GM12865 (cell line): ENCODE measurements around the gene SMARCAL1.

Experiments
- DNase-seq: peaks from one replicate; pipeline ENCODE4 v3.0.0; 2010; ENCODE audit warnings: low read depth
- H3K4me3 ChIP-seq: 2 replicates; pipeline ENCODE4 v1.5.1; 2011; ENCODE audit warnings: mild to moderate bottlenecking, low read depth, low read length, control low read depth
- TF ChIP-seq, protein P1 (sequence below): IDR thresholded peaks from 2 replicates; pipeline ENCODE4 v1.5.1; 2011; ENCODE audit warnings: low read length, control low read depth, low read depth, inconsistent platforms; ENCODE audit not compliant: insufficient read depth; ENCODE audit errors: missing control alignments

The SMARCAL1 gene

DNA sequence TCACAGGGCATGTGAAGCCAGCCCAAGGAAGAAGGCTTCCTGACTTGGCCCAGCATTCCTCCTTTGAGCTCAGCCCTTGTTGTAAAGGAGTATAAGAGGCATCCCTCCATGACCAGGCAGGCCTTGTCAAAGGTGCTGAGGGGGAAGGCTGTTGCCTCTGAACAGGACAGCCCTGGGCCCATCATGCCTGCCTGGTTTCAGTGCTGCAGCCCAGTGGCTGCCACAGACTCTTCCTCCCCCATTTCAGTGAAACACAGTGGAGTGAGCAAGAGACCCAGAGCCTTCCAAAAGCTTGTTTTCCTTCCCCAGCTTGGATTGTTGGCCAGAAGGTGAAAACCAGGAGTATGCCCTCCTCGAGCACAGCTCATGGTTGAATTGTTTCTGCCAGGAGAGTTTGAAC lies 66.5 kb downstream of the SMARCAL1 start:
- DNase-seq: no peak
- no peak overlapping the region for H3K4me3 ChIP-seq
- TF ChIP-seq, protein P1, sequence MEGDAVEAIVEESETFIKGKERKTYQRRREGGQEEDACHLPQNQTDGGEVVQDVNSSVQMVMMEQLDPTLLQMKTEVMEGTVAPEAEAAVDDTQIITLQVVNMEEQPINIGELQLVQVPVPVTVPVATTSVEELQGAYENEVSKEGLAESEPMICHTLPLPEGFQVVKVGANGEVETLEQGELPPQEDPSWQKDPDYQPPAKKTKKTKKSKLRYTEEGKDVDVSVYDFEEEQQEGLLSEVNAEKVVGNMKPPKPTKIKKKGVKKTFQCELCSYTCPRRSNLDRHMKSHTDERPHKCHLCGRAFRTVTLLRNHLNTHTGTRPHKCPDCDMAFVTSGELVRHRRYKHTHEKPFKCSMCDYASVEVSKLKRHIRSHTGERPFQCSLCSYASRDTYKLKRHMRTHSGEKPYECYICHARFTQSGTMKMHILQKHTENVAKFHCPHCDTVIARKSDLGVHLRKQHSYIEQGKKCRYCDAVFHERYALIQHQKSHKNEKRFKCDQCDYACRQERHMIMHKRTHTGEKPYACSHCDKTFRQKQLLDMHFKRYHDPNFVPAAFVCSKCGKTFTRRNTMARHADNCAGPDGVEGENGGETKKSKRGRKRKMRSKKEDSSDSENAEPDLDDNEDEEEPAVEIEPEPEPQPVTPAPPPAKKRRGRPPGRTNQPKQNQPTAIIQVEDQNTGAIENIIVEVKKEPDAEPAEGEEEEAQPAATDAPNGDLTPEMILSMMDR: no peak

DNA sequence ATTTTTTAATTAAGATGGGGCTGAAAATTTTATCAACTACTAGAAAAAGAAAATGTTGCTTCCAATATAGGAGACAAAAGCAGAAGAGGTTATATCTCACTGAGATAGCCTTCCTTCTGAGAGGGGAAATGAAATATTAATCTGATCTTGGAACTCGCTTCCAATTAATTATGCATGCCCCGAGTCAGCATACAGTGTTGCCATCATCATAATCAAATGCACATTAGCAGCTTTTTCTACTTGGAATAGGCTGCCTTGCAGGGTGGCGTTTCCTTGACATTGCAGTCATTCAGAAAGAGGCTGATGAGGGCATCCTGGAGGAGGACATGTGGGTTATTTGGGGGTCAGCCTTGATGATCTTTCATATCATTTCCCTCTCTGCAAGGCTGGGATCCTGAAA lies 67.9 kb downstream of the SMARCAL1 start:
- DNase-seq: no peak
- TF ChIP-seq, protein P1: no peak

DNA sequence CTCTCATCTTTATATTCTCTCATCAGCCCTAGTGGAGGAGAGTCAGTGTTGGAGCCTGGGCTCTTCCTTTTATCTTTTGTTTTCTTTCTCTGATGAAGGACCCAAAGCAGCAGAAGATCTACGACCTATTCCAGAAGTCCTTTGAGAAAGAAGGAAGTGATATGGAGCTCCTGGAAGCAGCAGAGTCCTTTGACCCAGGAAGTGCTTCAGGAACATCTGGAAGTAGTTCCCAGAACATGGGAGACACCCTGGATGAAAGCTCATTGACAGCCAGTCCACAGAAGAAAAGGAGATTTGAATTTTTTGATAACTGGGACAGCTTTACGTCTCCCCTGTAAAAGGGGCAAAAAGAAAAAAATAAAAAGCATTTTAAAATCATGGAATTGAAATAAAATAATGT lies 70.4 kb downstream of the SMARCAL1 start:
- no peak for DNase-seq
- no peak overlapping the region for H3K4me3 ChIP-seq
- TF ChIP-seq, protein P1: no peak

More for the DNA sequence above, 67.9 kb downstream of the SMARCAL1 start:
- no peak overlapping the region for H3K4me3 ChIP-seq

DNA sequence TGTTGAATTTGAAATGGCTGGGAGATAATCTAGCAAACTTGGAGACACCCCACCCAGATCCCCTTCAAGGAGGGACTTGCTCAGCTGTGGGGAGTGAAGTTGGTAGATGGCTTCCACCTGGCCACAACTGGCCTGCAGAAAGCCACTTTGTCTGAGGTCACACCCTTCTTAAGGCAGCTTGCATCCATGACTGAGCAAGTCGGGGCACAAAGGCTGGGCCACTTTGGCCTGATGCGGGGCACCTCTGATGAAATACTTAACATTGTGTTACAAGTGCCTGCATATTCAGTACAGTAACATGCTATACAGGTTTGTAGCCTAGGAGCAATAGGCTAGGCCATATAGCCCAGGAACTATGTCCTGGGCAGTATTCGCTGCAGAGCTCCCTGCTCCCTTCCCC lies 73.0 kb downstream of the SMARCAL1 start:
- H3K4me3 ChIP-seq: no peak overlapping the region
- no peak for DNase-seq
- TF ChIP-seq, protein P1: no peak

DNA sequence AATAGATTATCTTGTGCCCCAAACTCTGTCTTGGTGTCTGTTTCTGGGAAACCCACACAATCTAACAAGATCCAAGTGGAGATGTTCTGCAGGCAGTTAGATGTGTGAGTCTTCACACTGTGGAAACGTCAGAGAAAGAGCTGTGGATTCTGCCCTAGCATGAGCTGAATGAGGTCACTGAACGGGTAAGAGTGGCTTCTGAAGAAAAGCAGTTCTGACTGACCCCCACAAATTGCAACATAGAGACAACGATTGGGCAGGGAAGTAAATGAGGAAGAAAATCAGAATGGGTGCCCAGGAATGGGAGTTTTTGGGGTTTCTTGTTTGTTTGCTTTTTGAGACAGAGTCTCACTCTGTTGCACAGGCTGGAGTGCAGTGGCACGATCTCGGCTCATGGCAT lies 73.5 kb downstream of the SMARCAL1 start:
- no peak overlapping the region for H3K4me3 ChIP-seq
- TF ChIP-seq, protein P1: no peak
- no peak for DNase-seq

DNA sequence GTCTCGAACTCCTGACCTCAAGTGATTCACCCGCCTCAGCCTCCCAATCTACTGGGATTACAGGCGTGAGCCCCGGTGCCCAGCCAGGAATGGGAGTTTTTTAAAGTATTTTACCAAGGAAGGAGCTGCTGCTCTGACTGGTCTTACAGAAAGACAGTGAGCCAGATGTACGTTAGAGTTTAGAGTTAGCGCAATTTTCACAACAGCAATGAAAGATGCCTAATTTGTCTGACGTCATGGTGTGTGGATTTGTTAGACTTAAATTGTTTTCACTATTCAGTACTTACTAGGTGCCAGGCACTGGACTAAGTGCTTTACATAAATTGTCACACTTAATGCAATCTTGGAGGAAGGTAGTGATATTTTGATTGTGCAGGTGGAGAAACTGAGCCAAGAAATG lies 74.0 kb downstream of the SMARCAL1 start:
- no peak overlapping the region for H3K4me3 ChIP-seq
- DNase-seq: no peak
- TF ChIP-seq, protein P1: no peak

DNA sequence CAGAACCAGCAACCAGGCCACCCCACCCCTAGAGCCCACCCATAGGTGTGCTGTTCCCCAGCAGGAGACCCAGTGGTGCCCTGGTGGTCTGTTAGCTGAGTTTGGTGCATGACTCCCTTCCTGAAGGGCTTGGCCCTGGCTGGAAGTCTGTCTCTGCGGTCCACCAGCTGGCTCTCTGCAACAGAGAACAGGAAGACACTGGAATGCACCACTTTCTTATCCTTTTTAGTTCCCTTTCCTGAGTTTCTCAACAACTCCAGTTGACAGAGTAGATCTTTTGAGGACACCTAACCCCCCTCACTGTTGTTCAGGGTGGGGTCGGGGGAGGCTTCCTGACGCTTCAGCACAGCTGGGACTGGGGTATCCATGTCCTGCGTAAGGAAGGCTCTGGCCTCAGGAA lies 74.4 kb downstream of the SMARCAL1 start:
- DNase-seq: no peak
- TF ChIP-seq, protein P1: no peak
- H3K4me3 ChIP-seq: no peak overlapping the region
